GM10266 (cell line): ENCODE results near the gene TLL1.

ENCODE experiments used
- DNase-seq: peaks from one replicate; pipeline ENCODE4 v3.0.0; 2012; ENCODE audit errors: extremely low spot score
- TF ChIP-seq, protein P1 (sequence below): IDR thresholded peaks from 2 replicates; pipeline ENCODE4 v1.5.1; 2012; ENCODE audit warnings: mild to moderate bottlenecking, low read depth; ENCODE audit not compliant: control insufficient read depth, insufficient read depth; ENCODE audit errors: missing control alignments

The TLL1 gene

DNA sequence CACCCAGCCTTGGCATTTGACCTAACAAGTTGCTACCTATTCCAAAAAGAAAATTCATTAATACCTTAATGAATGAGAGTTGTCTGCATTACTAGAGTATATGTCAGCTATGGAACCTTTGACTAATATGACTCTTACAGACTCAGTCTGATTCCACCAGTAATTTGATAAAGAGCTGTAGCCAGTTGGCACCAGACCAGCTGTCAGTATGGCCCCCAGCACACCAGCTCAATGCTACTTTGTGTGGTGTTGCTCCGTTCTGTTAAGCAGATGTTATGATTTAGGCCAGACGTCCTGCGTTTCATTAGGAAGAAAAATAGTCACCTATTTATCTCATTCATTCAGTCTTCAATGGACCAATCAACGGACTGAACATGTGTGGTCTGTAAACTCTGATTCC lies 215.5 kb downstream of the TLL1 start:
- DNase-seq, result no peak
- TF ChIP-seq, protein P1, sequence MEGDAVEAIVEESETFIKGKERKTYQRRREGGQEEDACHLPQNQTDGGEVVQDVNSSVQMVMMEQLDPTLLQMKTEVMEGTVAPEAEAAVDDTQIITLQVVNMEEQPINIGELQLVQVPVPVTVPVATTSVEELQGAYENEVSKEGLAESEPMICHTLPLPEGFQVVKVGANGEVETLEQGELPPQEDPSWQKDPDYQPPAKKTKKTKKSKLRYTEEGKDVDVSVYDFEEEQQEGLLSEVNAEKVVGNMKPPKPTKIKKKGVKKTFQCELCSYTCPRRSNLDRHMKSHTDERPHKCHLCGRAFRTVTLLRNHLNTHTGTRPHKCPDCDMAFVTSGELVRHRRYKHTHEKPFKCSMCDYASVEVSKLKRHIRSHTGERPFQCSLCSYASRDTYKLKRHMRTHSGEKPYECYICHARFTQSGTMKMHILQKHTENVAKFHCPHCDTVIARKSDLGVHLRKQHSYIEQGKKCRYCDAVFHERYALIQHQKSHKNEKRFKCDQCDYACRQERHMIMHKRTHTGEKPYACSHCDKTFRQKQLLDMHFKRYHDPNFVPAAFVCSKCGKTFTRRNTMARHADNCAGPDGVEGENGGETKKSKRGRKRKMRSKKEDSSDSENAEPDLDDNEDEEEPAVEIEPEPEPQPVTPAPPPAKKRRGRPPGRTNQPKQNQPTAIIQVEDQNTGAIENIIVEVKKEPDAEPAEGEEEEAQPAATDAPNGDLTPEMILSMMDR, result no peak

GRCh38 chr4:166091146-166091545 lies 218.1 kb downstream of the TLL1 start:
- TF ChIP-seq, protein P1, result no peak
- DNase-seq, result no peak

DNA sequence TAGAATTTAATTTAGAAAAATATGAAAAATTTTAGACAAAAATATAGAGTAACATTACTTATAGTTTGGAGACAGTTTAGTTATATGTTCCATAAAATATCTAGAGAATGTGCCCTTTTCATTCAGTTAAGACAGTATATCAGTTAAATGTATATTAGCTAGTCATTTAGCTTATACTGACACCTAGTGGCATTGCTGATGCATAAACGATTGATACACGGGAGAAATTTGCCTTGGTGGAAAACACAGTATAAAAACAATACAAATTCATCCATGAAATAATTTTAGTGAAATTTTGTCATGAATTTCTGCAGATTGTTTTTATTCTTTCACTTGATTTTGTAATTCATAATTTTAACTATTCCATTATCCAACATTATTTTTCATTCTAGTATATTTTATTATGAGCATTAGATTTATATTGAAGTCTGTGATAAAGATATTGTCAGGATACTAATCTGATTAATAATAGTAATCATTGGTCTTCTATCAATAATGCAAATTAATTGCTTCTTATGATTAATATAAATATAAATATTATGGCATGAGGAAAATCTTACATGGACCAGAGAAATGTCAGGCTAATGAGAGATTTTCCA lies 219.0 kb downstream of the TLL1 start:
- DNase-seq, result peak; percentile 15
- TF ChIP-seq, protein P1, result peak; percentile 55

DNA sequence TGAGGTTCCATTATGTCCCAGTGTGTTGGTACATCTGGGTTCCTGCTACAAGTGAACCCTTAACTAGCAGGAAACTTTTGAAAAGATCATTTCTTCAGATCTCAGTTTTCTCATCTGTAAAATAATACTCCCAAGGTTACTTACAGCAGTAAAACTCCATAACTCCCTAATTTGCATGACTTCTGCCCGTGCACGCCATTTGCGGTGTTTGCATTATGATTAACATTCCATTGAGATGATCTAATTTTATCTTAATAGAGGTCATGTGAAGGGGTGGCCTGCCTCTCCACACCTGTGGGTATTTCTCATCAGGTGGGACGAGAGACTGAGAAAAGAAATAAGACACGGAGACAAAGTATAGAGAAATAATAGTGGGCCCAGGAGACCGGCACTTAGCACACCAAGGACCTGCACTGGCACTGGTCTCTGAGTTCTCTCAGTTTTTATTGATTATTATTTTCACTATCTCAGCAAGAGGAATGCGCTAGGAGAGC lies 219.8 kb downstream of the TLL1 start:
- TF ChIP-seq, protein P1, result no peak
- DNase-seq, result no peak

GRCh38 chr4:166104623-166105022 lies 231.6 kb downstream of the TLL1 start:
- no peak for DNase-seq
- TF ChIP-seq, protein P1, result no peak

DNA sequence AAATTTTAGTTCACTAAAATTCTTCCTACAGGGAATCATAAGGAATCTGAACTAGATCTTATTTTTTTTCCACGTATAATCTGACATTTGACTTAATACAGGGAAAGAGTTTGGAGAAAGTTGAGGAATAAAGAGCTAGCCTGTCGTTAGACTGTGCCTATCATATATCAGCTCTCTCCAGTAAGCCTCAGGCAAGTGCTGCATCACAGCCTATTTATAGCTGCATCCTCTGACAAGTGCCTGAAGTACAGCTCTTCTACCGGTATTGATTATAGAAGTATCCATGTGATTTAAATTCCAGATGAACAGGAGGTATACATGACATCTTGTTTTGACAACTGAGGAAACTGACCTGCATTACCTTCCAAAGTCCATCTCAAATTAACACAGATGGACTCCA lies 248.9 kb downstream of the TLL1 start:
- TF ChIP-seq, protein P1, result no peak
- no peak for DNase-seq

- TF ChIP-seq, protein P1, result no peak
- no peak for DNase-seq
These were observed 250.5 kb downstream of the TLL1 start for GRCh38 chr4:166123546-166123945.
